ENCODE measurements around the gene RAP1GAP.

RAP1GAP gene

GRCh38 chr1:21662426-21663247, 6.5 kb downstream of the RAP1GAP start:
- DNase-seq (ENCODE audit: low read depth), result no peak

DNA sequence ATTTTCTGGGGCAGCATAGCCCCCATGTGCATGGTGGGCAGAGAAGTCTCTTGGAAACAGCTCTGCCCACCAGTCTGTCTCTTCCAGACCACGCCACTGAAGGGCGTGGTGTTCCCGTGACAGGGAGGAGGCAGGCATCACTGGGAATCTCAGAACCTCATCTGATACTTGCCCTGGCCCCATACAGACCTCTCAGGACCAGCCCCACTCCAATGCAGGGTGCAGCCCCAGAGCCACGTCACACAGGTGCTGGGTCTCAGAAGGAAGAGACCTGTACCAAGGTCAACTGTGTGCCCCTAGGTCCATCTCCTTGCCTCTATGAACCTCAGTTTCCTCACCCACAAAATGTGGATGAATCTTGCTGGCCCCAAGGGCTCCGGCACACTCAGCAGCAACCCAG, 7.3 kb downstream of the RAP1GAP start:
- no peak for DNase-seq (ENCODE audit: low read depth)

- no peak for DNase-seq (ENCODE audit: low read depth)
Measured at GRCh38 chr1:21659924-21660326, 9.2 kb downstream of the RAP1GAP start.

- DNase-seq (ENCODE audit: low read depth), result peak; percentile 53
Measured at GRCh38 chr1:21659099-21659923, 9.8 kb downstream of the RAP1GAP start.

DNA sequence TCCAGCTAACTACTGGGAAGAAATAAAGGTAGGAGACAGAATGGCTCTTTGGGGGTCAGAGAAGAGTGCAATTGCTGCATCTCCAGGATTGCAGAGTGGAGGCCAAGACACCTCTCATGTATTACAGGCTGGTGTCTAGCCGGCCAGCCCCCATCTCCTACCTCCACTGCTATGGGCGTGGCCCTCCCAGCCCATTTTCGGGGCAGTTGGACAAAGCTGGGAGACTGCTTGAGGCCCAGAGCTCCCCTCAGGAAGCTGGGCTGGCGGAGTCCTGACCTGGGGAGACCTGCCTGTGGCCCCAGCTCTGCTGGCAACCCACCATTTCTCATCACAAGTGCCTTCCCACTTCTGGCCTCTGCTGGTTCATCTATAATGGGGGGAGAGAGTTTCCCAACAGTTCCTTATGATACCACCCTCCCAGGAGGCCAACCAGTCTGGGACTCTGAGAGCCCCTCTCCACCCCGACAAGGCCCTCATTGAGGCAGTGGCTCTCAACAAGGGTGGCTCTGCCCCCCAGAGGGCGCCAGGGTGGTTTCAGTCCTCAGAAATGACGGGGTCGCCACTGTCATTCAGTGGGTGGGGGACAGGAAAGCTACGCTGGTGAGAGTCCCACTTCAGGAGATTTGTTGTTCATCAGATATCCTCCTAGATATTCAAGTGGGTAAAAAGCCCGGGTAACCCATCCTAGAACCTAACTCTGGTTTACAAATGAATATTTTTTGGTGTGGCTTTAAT, 11.5 kb downstream of the RAP1GAP start:
- DNase-seq (ENCODE audit: low read depth), result no peak

DNA sequence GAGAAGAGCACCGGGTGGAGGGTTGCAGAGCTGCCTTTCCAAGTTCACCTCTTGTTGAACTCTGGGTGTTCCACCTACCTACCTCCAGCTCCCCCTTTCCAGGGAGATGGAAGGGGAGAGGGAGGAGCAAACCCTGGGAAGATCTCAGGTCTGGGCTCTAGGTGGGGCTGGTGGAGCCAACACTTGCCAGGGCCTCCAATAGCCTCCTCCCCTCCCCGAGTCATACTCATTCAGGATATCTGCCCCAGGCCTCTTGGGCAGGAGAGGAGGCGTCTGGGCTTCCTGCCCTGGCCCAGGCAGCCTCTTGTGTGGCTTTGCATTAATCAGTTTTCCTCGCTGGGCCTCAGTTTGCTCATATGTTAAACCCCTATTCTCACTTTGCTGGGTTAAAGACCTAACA, 13.4 kb downstream of the RAP1GAP start:
- no peak for DNase-seq (ENCODE audit: low read depth)

DNA sequence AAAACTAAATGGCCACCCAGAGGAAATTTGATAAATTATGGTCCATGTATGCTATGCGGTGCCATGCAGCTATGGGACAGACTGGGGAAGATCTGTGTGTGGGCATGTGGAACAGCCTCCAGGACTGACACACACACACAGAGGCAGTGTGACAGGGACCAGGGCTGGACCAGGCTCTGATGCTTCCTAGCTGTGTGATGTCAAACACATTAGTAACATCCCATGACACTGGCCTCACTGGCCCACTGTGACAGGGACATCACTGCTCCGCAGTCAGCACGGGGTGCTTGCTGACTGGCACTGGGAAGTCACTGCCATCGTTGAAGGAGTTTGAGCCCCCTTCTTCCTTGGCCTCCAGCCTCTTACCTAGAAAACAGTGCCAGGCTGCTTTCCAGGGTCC, 13.9 kb downstream of the RAP1GAP start:
- no peak for DNase-seq (ENCODE audit: low read depth)

DNA sequence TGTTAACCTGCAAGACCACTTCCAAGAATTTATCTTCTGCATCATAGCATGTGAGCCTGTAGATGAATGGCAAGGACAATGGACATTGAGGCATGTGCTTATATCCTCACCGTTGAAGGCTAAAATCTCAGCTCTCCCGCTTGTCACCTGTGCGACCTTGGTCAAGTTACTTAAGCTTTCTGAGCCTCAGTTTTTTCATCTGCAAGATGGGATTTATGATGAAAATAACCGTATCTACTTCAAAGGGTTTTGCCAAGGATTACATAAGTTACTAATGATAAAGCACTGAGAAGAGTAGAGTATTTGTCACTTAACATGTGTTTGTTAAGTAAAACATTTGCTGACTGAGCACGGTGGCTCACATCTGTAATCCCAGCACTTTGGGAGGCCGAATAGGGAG, 14.9 kb downstream of the RAP1GAP start:
- no peak for DNase-seq (ENCODE audit: low read depth)

- DNase-seq (ENCODE audit: low read depth), result no peak
Measured at GRCh38 chr1:21653744-21654100, 15.4 kb downstream of the RAP1GAP start.

DNA sequence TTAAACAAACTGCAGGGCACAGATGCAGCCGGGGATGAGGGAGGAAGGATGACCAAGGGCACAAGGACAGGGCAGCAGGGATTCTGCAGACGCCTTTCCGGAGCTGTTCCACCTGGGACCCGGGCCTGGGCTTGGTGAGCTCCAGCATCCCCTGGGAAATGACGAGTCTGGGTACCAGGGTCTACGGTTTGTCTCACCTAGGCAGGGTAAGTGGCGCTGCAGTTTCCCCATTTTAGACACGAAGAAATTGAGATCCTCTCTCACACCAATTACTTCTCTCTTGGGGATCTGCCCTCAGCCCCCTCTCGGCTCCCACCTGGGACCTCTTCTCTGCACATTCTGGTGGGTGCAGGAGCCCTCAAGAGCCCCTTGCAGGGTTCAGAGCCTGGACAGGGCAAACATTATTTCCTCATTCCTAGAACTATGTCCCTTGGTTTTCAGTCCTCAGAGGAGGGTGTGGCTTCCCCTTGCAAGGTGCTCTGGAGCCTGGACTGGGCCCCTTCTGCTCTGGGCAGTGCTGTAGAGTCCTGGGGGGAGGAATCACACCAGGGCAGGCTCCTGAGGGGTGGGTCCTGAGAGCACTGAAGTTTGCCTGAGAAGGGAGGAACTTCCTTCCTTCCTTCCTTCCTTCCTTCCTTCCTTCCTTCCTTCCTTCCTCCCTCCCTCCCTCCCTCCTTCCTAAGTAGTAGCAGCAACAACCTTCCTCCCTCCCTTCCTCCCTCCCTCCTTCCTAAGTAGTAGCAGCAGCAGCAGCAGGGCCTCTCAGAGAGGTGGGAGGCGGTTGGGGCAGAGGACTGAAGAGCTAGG, 16.0 kb downstream of the RAP1GAP start:
- no peak for DNase-seq (ENCODE audit: low read depth)

DNA sequence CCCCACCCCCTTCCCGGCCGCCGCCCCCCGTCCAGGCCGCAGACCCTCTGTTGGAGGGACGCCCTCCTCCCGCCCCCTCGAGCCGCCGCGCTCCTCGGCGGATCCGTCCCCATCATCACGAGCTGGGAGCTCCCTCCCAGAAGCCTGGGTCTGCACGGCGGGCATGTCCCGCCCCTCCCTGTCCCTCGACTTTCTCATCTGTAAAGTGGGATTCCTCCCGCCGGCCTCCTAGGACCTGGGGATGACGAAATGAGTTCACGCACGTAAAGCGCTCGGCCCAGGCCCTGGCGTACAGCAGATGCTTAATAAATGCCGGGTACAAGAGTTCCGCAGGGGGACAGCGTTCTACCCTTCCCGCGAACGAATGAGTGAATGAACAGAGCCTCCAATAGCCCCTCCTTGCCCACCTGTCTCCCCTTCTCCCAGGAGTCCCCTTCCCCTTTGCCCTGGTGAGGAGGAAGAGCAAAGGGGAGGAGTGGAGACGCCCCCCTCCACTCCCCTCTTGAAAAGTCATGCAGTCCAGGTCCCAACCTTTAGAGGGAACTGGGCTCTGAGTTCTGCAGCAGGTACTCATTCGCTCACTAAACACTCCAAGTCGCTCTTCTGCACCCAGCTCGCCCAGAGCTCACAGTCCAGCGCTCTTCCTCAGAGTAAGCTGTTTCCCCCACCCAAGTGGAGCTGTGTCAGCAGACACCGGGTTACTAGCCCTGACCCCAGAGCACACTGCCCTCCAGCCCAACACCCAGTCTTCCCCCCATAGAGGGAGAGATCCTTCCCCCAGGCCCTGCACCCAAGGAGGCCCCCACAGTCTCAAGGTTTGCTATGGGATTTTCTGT, 16.8 kb downstream of the RAP1GAP start:
- DNase-seq (ENCODE audit: low read depth), result no peak

- DNase-seq (ENCODE audit: low read depth), result peak; percentile 24
Measured at GRCh38 chr1:21651214-21652042, 17.7 kb downstream of the RAP1GAP start.

DNA sequence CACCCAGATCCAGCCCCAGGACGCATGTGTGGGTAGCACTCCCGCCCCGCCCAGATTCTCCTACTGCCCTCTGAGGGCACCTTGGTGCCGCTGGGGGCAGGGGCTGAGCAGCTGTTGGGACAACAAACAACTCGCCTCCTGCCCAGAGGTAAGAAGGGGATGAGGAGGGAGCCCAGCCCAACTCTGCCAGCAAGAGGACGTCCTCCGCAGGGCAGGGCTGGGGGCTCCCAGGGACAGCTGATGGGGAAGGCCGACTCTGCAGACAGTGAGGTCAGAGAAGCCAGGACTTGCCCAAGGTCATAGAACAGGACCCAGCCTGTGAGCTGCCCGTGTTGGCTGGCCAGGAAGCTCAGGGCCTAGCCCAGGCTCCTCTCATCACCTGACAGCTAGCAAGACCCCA, 18.8 kb downstream of the RAP1GAP start:
- no peak for DNase-seq (ENCODE audit: low read depth)

- no peak for DNase-seq (ENCODE audit: low read depth)
Measured at GRCh38 chr1:21649315-21649714, 19.8 kb downstream of the RAP1GAP start.

GRCh38 chr1:21648791-21649190, 20.4 kb downstream of the RAP1GAP start:
- DNase-seq (ENCODE audit: low read depth), result no peak

GRCh38 chr1:21648352-21648730, 20.8 kb downstream of the RAP1GAP start:
- DNase-seq (ENCODE audit: low read depth), result no peak

GRCh38 chr1:21647431-21648351, 21.5 kb downstream of the RAP1GAP start:
- no peak for DNase-seq (ENCODE audit: low read depth)

DNA sequence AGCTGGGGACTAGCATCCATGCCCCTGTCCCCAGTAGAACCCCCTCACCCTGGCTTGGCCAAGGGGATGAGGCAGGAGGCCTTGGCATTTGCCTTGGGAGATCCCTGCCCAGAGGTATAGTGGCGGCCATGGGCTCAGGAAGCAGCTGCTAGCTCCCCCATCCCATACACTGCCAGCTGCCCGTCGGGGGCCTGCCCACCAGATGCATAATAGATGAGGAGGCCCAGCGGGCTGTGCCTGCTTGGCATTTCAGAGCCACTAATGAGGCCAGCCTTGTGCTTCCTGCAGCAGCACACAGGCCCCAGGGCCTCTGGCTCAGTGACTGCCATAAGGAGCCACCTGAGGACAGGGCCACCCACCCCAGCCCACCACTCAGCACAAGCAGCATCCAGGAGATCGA, 23.6 kb downstream of the RAP1GAP start:
- DNase-seq (ENCODE audit: low read depth), result no peak

- DNase-seq (ENCODE audit: low read depth), result no peak
Measured at GRCh38 chr1:21644906-21645305, 24.3 kb downstream of the RAP1GAP start.
